Kidney (tissue), 14 donors: ENCODE measurements around the gene INPP5E. TPM values are rescaled to one million over a fixed set of nuclear protein-coding genes. Genes with fewer than 3 reads are reported as not detected.

ENCODE experiments used
- DNase-seq, 5 donors: peaks; one replicate each; pipeline ENCODE4 v3.0.0-alpha.2; 2013 to 2020
- FAIRE-seq: peaks from 2 replicates; lab custom pipeline; 2012; peaks lifted over from hg19 to GRCh38; lab: Jason Lieb, UNC
- H3K27ac ChIP-seq, 2 donors: one replicate each; pipeline ENCODE4 v1.7.0; 2013; ENCODE audit warnings: low read depth in 2 of 2, low read length in 2 of 2, inconsistent platforms in 1 of 2
- H3K27me3 ChIP-seq: one replicate; pipeline ENCODE4 v1.7.1; 2013; ENCODE audit warnings: low read length, inconsistent platforms; ENCODE audit not compliant: control insufficient read depth, insufficient read depth
- H3K36me3 ChIP-seq, 3 donors: one replicate each; pipeline versions ENCODE4 v1.7.0 to v1.7.1; 2013; ENCODE audit warnings: low read length in 3 of 3, control low read depth in 1 of 3, inconsistent platforms in 1 of 3; ENCODE audit not compliant: insufficient read depth in 3 of 3, control insufficient read depth in 2 of 3
- H3K4me1 ChIP-seq, 3 donors: one replicate each; pipeline versions ENCODE4 v1.7.0 to v1.7.1; 2013; ENCODE audit warnings: low read length in 3 of 3, inconsistent platforms in 1 of 3, low read depth in 1 of 3; ENCODE audit not compliant: control insufficient read depth in 2 of 3, insufficient read depth in 2 of 3
- H3K4me3 ChIP-seq, 3 donors: one replicate each; pipeline versions ENCODE4 v1.7.0 to v1.8.1; 2013; ENCODE audit warnings: low read length in 3 of 3, control low read depth in 1 of 3, inconsistent platforms in 1 of 3
- H3K9ac ChIP-seq, 3 donors: one replicate each; pipeline versions ENCODE4 v1.7.0 to v1.7.1; 2013; ENCODE audit warnings: low read length in 3 of 3, control low read depth in 1 of 3, inconsistent platforms in 1 of 3
- H3K9me3 ChIP-seq, 3 donors: one replicate each; pipeline versions ENCODE4 v1.7.0 to v1.7.1; 2013; ENCODE audit warnings: low read length in 3 of 3, control low read depth in 1 of 3, inconsistent platforms in 1 of 3; ENCODE audit not compliant: control insufficient read depth in 2 of 3, insufficient read depth in 1 of 3
- CTCF ChIP-seq: IDR thresholded peaks from 3 replicates; pipeline ENCODE4 v1.5.1; 2012; ENCODE audit warnings: mild to moderate bottlenecking, moderate library complexity, borderline replicate concordance; ENCODE audit not compliant: insufficient read depth; ENCODE audit errors: extremely low read depth
- intact Hi-C: fragments of 100-400 bp; cut with DNase I; formaldehyde crosslinking; loops from one replicate; pipeline ENCODE4 v1.11.1; 2022
- polyA plus RNA-seq: library from polyadenylated mRNA; stranded (reverse); fragments of 350-450 nt; fragmentation: Illumina TruSeq; extraction: RNeasy Lipid Tissue Mini Kit (QIAGEN cat#74804); gene quantifications from one replicate; pipeline ENCODE4 v1.2.3, GENCODE V29; 2014; ENCODE audit warnings: low read depth, low replicate concordance; ENCODE audit not compliant: insufficient read depth
- total RNA-seq: library from RNA; stranded (reverse); fragmentation: NEBNext Ultra II Directional; extraction: Animal tissue kit (Norgen Biotek cat#: 25700); gene quantifications from one replicate; pipeline ENCODE4 v1.2.1, GENCODE V29; 2021
- donor health status: control.
- donor health status: control.
- donor health status: control.
- donor health status: control.
- donor health status: control.
- donor health status: DM: yes; HTN: yes; CAD: no.
- donor health status: Normal renal cell carcinoma (clear cell type).

Gene INPP5E
- total and polyA plus RNA-seq, 2 donors from 2014 or later = 6.9 to 14.0 TPM

GRCh38 chr9:136396219-136396515, 43.5 kb downstream of the INPP5E start:
- H3K36me3 ChIP-seq = peaks cover 0 to 30% (median 22%) of the 10 kb centered on the region in 3 donors
- H3K27me3 ChIP-seq = no peaks in the 10 kb centered on the region
- H3K9me3 ChIP-seq = no peaks in the 10 kb centered on the region
- H3K4me3 ChIP-seq = no peak overlapping the region
- H3K27ac ChIP-seq = no peak overlapping the region
- DNase-seq = no peak
- H3K9ac ChIP-seq = no peak overlapping the region
- no peak for TF ChIP-seq CTCF
- FAIRE-seq = no peak
- intact Hi-C loops = no loop called here
- peaks cover 0 to 14% (median 4%) of the 10 kb centered on the region in 3 donors for H3K4me1 ChIP-seq

- intact Hi-C loops = no loop called here
- DNase-seq (no peak), FAIRE-seq (no peak)
- no peaks in the 10 kb centered on the region for H3K9me3 ChIP-seq
- H3K36me3 ChIP-seq = peaks cover 0 to 30% (median 22%) of the 10 kb centered on the region in 3 donors
- H3K4me3 ChIP-seq = no peak overlapping the region
- H3K27ac ChIP-seq = no peak overlapping the region
- no peak for TF ChIP-seq CTCF
- no peaks in the 10 kb centered on the region for H3K27me3 ChIP-seq
- no peak overlapping the region for H3K9ac ChIP-seq
- H3K4me1 ChIP-seq = peaks cover 0 to 13% (median 4%) of the 10 kb centered on the region in 3 donors
Measured at GRCh38 chr9:136395345-136396218, 44.1 kb downstream of the INPP5E start.

GRCh38 chr9:136395020-136395340, 44.7 kb downstream of the INPP5E start:
- peak in 1 of 5 donors; percentile 61 for DNase-seq
- Histone ChIP-seq H3K27me3 (no peaks in the 10 kb centered on the region), H3K36me3 (peaks cover 0 to 30% (median 22%) of the 10 kb centered on the region in 3 donors), H3K4me3 (no peak overlapping the region), H3K9me3 (no peaks in the 10 kb centered on the region), H3K4me1 (peaks cover 0 to 9% (median 4%) of the 10 kb centered on the region in 3 donors), H3K9ac (no peak overlapping the region), H3K27ac (no peak overlapping the region)
- no peak for TF ChIP-seq CTCF
- no peak for FAIRE-seq
- intact Hi-C loops = no loop called here
